Thyroid gland (tissue), 4 donors: ENCODE measurements around the gene CACNA1G. TPM values are rescaled to one million over a fixed set of nuclear protein-coding genes. Genes with fewer than 3 reads are reported as not detected.

Experiments used
- DNase-seq, 2 donors: peaks; one replicate each; pipeline ENCODE4 v3.0.0-alpha.2; 2019
- H3K27ac ChIP-seq, 3 donors: fragments of 200-600 bp; sonication (generic); 1 replicate in 2 of 3; 2 replicates in 1 of 3; pipeline ENCODE4 v1.5.1; 2016 to 2019; ENCODE audit warnings: mild to moderate bottlenecking in 1 of 3, moderate library complexity in 1 of 3
- H3K27me3 ChIP-seq: fragments of 200-600 bp; sonication (generic); one replicate; pipeline ENCODE4 v1.5.1; 2019
- H3K36me3 ChIP-seq, 2 donors: fragments of 200-600 bp; sonication (generic); one replicate each; pipeline ENCODE4 v1.5.1; 2016 to 2019
- H3K4me1 ChIP-seq, 2 donors: fragments of 200-600 bp; sonication (generic); one replicate each; pipeline ENCODE4 v1.5.1; 2017 to 2019
- H3K4me3 ChIP-seq, 3 donors: fragments of 200-600 bp; sonication (generic); replicated peaks in 1 of 3; 1 replicate in 2 of 3; 2 replicates in 1 of 3; pipeline ENCODE4 v1.5.1; 2016; ENCODE audit warnings: mild to moderate bottlenecking in 1 of 3
- H3K9me3 ChIP-seq: fragments of 200-600 bp; sonication (generic); one replicate; pipeline ENCODE4 v1.5.1; 2017
- POLR2A ChIP-seq, 2 donors: fragments of 450-650 bp; IDR thresholded peaks; one replicate each; pipeline ENCODE4 v1.6.1; 2017; ENCODE audit warnings: antibody characterized with exemption in 2 of 2, mild to moderate bottlenecking in 2 of 2, moderate library complexity in 1 of 2
- WGBS, 2 donors: methylation state at CpG; one replicate each; pipeline ENCODE4 v1.1.5; 2017; 5-methylcytosine and 5-hydroxymethylcytosine counted together
- intact Hi-C: fragments of 100-400 bp; cut with DNase I; formaldehyde crosslinking; loops from one replicate; pipeline ENCODE4 v1.15.1; 2023
- total RNA-seq, 4 donors: library from RNA; depleted of rRNA; stranded (reverse); fragments of >200 nt; gene quantifications; one replicate each; pipeline ENCODE4 v1.2.3, GENCODE V29; 2016
- TF ChIP-seq, protein P1 (sequence below), 6 experiments: fragments of 200-600 bp in 3 of 6; fragments of 450-650 bp in 3 of 6; sonication (generic) in 3 of 6; IDR thresholded peaks; one replicate each; pipeline ENCODE4 v1.5.1; 2016 to 2019; ENCODE audit warnings: antibody characterized with exemption in 6 of 6, mild to moderate bottlenecking in 2 of 6, inconsistent platforms in 1 of 6, moderate library complexity in 1 of 6

The CACNA1G gene
- total RNA-seq, 4 donors from 2014 or later = 0.13 to 3.3 (median 0.52) TPM

DNA sequence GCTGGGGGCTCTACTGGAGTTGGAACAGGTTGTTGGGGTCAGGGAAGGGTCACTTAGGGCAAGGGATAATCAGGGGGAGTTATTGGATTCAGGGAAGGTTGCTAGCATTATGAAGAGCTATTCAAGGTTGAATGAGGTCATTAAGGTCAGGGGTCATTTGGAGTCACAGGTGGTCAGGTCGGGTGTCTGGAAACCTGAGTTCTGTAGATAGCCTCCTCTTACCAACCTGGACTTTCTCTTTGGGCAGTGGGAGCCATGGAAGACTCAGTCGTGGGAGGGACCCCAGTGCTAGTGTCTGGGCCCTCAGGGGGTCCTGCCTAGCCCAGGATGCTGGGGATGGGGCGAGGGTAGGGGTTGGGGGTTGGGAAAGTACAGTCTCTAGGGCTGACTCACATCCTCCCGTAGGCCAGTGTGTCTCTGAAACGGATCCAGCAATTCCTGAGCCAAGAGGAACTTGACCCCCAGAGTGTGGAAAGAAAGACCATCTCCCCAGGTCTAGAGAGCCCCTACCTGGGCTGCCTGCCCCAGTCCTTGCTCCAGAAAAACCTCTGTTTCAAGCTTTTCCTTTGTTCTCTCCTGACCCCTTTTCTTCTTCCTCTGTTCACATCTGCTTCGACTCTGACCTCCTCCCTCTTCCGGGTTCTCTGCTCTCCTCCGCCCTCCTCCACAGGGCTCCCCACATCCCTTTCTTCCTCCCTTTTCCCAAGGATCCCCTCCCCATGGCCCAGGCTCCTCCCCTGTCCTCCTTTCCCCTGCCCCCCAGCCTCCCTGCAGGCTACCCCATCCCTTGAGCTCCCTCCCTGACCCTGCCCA is 107.7 kb downstream of the CACNA1G start:
- TF ChIP-seq, protein P1, sequence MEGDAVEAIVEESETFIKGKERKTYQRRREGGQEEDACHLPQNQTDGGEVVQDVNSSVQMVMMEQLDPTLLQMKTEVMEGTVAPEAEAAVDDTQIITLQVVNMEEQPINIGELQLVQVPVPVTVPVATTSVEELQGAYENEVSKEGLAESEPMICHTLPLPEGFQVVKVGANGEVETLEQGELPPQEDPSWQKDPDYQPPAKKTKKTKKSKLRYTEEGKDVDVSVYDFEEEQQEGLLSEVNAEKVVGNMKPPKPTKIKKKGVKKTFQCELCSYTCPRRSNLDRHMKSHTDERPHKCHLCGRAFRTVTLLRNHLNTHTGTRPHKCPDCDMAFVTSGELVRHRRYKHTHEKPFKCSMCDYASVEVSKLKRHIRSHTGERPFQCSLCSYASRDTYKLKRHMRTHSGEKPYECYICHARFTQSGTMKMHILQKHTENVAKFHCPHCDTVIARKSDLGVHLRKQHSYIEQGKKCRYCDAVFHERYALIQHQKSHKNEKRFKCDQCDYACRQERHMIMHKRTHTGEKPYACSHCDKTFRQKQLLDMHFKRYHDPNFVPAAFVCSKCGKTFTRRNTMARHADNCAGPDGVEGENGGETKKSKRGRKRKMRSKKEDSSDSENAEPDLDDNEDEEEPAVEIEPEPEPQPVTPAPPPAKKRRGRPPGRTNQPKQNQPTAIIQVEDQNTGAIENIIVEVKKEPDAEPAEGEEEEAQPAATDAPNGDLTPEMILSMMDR (IDR thresholded peaks at IDR 0.05) = no peak
- no peak for TF ChIP-seq POLR2A (IDR thresholded peaks at IDR 0.05)
- intact Hi-C loops = no loop called here
- no peak for DNase-seq
- WGBS, 2 donors = 54 to 75% methylated on average over 7 to 8 of the region's 8 CpGs
- Histone ChIP-seq H3K27me3 (no peaks in the 10 kb centered on the region), H3K4me1 (no peaks in the 10 kb centered on the region), H3K36me3 (no peaks in the 10 kb centered on the region), H3K4me3 (no peak overlapping the region), H3K27ac (no peak overlapping the region), H3K9me3 (no peaks in the 10 kb centered on the region)

- Histone ChIP-seq H3K27me3 (no peaks in the 10 kb centered on the region), H3K4me3 (no peak overlapping the region), H3K36me3 (no peaks in the 10 kb centered on the region), H3K27ac (no peak overlapping the region), H3K4me1 (no peaks in the 10 kb centered on the region), H3K9me3 (no peaks in the 10 kb centered on the region)
- intact Hi-C loops = no loop called here
- 77 to 85% methylated on average over 5 to 9 of the region's 9 CpGs for WGBS, 2 donors
- no peak for DNase-seq
- TF ChIP-seq, protein P1 (IDR thresholded peaks at IDR 0.05) = no peak
- TF ChIP-seq POLR2A (IDR thresholded peaks at IDR 0.05) = no peak
Measured at GRCh38 chr17:50668838-50669581, 108.5 kb downstream of the CACNA1G start.

GRCh38 chr17:50672071-50672470 is 111.6 kb downstream of the CACNA1G start:
- Histone ChIP-seq H3K27me3 (no peaks in the 10 kb centered on the region), H3K4me3 (no peak overlapping the region), H3K27ac (no peak overlapping the region), H3K4me1 (no peaks in the 10 kb centered on the region), H3K36me3 (no peaks in the 10 kb centered on the region), H3K9me3 (no peaks in the 10 kb centered on the region)
- WGBS, 2 donors = 96 to 97% methylated on average over 5 of the region's 5 CpGs
- DNase-seq = no peak
- TF ChIP-seq POLR2A (IDR thresholded peaks at IDR 0.05) = no peak
- TF ChIP-seq, protein P1 (IDR thresholded peaks at IDR 0.05) = no peak
- intact Hi-C loops = no loop called here

GRCh38 chr17:50672831-50673551 is 112.5 kb downstream of the CACNA1G start:
- H3K27ac ChIP-seq = no peak overlapping the region
- intact Hi-C loops = no loop called here
- H3K4me1 ChIP-seq = no peaks in the 10 kb centered on the region
- no peak for DNase-seq
- no peaks in the 10 kb centered on the region for H3K36me3 ChIP-seq
- no peaks in the 10 kb centered on the region for H3K27me3 ChIP-seq
- 95% methylated on average over 16 to 20 of the region's 20 CpGs for WGBS, 2 donors
- H3K9me3 ChIP-seq = no peaks in the 10 kb centered on the region
- no peak overlapping the region for H3K4me3 ChIP-seq
- TF ChIP-seq, protein P1 (IDR thresholded peaks at IDR 0.05) = no peak
- TF ChIP-seq POLR2A (IDR thresholded peaks at IDR 0.05) = no peak
